Stomach smooth muscle (tissue), 2 donors: ENCODE measurements around the gene IFITM10.

Source experiments
- H3K27ac ChIP-seq: one replicate; pipeline ENCODE4 v1.7.0; 2013; ENCODE audit warnings: mild to moderate bottlenecking, low read length, inconsistent platforms
- H3K27me3 ChIP-seq, 2 donors: one replicate each; pipeline ENCODE4 v1.7.0; 2013; ENCODE audit warnings: low read length in 2 of 2; ENCODE audit not compliant: insufficient read depth in 2 of 2, control insufficient read depth in 1 of 2
- H3K36me3 ChIP-seq, 2 donors: one replicate each; pipeline ENCODE4 v1.7.0; 2013; ENCODE audit warnings: low read length in 2 of 2; ENCODE audit not compliant: control insufficient read depth in 2 of 2, insufficient read depth in 2 of 2
- H3K4me1 ChIP-seq: one replicate; pipeline ENCODE4 v1.7.0; 2013; ENCODE audit warnings: low read length; ENCODE audit not compliant: control insufficient read depth, insufficient read depth
- H3K4me3 ChIP-seq, 2 donors: one replicate each; pipeline ENCODE4 v1.7.0; 2013; ENCODE audit warnings: low read length in 2 of 2
- H3K9ac ChIP-seq, 2 donors: one replicate each; pipeline ENCODE4 v1.7.0; 2013; ENCODE audit warnings: low read length in 2 of 2, mild to moderate bottlenecking in 1 of 2
- H3K9me3 ChIP-seq, 2 donors: one replicate each; pipeline ENCODE4 v1.7.0; 2013; ENCODE audit warnings: low read length in 2 of 2; ENCODE audit not compliant: control insufficient read depth in 2 of 2
- donor health status: healthy.
- donor health status: Pancreatic carcinoma.

The IFITM10 gene

DNA sequence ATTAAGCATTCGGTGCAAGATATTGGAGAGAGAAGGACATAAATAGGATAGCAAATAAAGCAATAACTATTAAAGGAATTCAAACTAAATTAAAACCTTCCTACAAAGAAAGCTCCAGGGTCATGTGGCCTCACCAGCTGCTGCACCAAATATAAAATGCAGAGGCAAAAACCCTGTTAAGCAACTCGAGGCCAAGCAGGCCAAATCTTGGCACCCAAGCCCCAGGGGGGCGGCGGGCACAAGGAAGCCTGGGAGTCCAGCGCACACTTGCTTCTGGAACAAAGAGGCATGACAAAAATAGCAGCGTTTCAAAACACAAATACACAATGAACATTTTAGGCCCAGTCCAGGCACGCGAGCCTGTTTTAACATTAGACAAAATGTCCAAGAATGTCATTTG lies 32.6 kb downstream of the IFITM10 start:
- Histone ChIP-seq H3K27me3 (peaks cover 2 to 8% of the 10 kb centered on the region in 2 donors), H3K4me1 (no peaks in the 10 kb centered on the region), H3K27ac (no peak overlapping the region), H3K9ac (no peak overlapping the region), H3K36me3 (no peaks in the 10 kb centered on the region), H3K4me3 (no peak overlapping the region), H3K9me3 (no peaks in the 10 kb centered on the region)

GRCh38 chr11:1714908-1715885 lies 35.2 kb downstream of the IFITM10 start:
- H3K9me3 ChIP-seq, result no peaks in the 10 kb centered on the region
- no peaks in the 10 kb centered on the region for H3K4me1 ChIP-seq
- H3K4me3 ChIP-seq, result no peak overlapping the region
- H3K9ac ChIP-seq, result no peak overlapping the region
- H3K36me3 ChIP-seq, result no peaks in the 10 kb centered on the region
- peaks cover 2 to 8% of the 10 kb centered on the region in 2 donors for H3K27me3 ChIP-seq
- H3K27ac ChIP-seq, result no peak overlapping the region

DNA sequence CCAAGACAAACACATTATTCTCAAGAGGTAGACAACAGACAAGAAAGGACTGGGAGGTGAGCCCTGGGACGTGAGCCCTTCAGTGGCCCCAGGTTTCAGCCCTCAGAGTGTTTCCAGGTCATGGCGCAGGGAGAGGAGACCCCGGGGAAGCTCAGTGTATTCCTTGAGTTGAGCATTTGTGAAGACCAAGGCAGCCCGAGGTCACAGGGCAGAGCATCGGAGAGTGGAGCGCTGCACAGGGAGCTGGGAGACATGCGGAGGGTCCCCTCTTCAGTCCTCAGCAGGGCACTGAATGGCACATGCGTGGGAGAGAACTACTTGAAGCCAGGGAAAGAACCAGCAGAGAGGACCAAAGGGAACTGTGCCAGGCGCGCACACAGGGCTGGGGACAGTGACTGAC lies 41.7 kb downstream of the IFITM10 start:
- Histone ChIP-seq H3K9me3 (no peaks in the 10 kb centered on the region), H3K27me3 (peaks cover 0 to 6% of the 10 kb centered on the region in 2 donors), H3K27ac (no peak overlapping the region), H3K9ac (no peak overlapping the region), H3K4me3 (no peak overlapping the region), H3K36me3 (no peaks in the 10 kb centered on the region), H3K4me1 (no peaks in the 10 kb centered on the region)

DNA sequence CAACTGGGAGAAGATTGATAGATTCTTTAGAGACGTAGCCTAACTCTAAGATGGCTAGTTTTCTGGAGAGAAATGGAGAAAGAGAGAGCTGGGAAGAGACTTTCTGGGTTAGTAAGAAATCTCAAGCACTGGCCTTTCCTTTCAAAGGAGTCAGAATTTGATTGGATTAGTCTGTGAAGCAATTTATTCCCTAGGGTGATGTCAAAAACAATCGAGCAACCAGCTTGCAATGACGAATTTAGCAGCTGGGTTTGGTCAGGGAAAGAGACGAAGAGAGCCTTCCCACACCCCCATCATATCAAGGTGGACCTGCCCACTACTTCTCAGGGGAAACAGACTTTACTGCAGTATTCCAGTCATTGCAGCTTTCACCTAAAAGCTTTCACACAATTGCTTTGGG lies 42.6 kb downstream of the IFITM10 start:
- no peaks in the 10 kb centered on the region for H3K9me3 ChIP-seq
- no peak overlapping the region for H3K9ac ChIP-seq
- no peaks in the 10 kb centered on the region for H3K36me3 ChIP-seq
- H3K27ac ChIP-seq, result no peak overlapping the region
- H3K4me3 ChIP-seq, result no peak overlapping the region
- H3K4me1 ChIP-seq, result no peaks in the 10 kb centered on the region
- H3K27me3 ChIP-seq, result peaks cover 0 to 6% of the 10 kb centered on the region in 2 donors

GRCh38 chr11:1706634-1707400 lies 43.6 kb downstream of the IFITM10 start:
- Histone ChIP-seq H3K9ac (no peak overlapping the region), H3K36me3 (no peaks in the 10 kb centered on the region), H3K4me3 (no peak overlapping the region), H3K27ac (no peak overlapping the region), H3K9me3 (no peaks in the 10 kb centered on the region), H3K4me1 (no peaks in the 10 kb centered on the region), H3K27me3 (peaks cover 0 to 6% of the 10 kb centered on the region in 2 donors)

GRCh38 chr11:1705126-1706052 lies 45.0 kb downstream of the IFITM10 start:
- H3K27ac ChIP-seq, result no peak overlapping the region
- H3K9ac ChIP-seq, result no peak overlapping the region
- no peaks in the 10 kb centered on the region for H3K36me3 ChIP-seq
- H3K4me3 ChIP-seq, result no peak overlapping the region
- H3K27me3 ChIP-seq, result peaks cover under 1 to 9% of the 10 kb centered on the region in 2 donors
- no peaks in the 10 kb centered on the region for H3K9me3 ChIP-seq
- no peaks in the 10 kb centered on the region for H3K4me1 ChIP-seq

GRCh38 chr11:1703146-1703545 lies 47.2 kb downstream of the IFITM10 start:
- no peak overlapping the region for H3K27ac ChIP-seq
- H3K4me3 ChIP-seq, result no peak overlapping the region
- H3K4me1 ChIP-seq, result no peaks in the 10 kb centered on the region
- no peaks in the 10 kb centered on the region for H3K9me3 ChIP-seq
- no peak overlapping the region for H3K9ac ChIP-seq
- no peaks in the 10 kb centered on the region for H3K36me3 ChIP-seq
- H3K27me3 ChIP-seq, result peaks cover 9 to 12% of the 10 kb centered on the region in 2 donors

DNA sequence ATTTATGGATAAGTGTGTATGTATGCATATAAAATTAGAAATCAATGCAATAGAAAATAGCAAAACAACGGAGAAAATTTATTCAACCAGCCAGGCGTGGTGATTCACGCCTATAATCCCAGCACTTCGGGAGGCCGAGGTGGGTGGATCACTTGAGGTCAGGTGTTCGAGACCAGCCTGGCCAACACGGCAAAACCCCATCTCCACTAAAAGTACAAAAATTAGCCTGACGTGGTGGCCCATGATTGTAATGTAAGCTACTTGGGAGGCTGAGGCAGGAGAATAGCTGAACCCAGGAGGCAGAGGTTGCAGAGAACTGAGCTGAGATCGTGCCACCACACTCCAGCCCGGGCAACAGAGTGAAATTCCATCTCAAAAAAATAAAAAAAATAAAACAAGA lies 47.9 kb downstream of the IFITM10 start:
- Histone ChIP-seq H3K9me3 (no peaks in the 10 kb centered on the region), H3K9ac (no peak overlapping the region), H3K27ac (no peak overlapping the region), H3K36me3 (no peaks in the 10 kb centered on the region), H3K4me3 (no peak overlapping the region), H3K27me3 (peaks cover 9 to 12% of the 10 kb centered on the region in 2 donors), H3K4me1 (no peaks in the 10 kb centered on the region)

DNA sequence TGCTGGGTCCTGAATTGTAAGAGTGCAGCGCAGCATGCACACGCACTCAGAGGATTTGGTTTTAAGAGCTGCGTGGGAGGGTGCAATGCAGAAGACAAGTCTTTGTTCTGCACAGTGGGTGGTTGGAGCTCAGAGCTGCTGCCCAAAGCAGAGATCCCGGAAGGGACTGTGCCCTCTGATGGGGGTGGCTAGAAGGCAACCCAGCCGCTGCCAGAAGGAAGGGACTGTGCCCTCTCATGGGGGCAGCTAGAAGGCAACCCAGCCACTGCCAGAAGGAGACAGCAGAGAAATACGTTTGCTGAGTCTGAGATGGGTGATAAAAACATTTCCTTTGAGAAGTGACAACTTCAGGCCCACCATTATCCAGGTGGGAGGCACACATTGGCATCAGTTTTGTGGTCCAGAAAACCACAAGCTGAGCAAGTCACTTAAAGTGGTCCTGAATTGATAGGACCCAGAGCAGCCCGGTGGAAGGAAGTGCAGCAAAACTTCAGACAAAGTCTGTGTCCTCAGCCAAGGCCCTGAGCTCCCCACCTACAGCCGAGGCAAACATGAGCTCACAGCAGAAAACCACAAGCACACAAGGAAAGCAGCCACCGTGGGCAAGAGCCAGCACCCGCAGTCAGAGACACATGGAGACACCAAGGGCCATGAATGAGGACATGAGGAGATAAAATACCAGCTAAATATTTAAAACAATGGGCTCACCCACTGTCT lies 49.1 kb downstream of the IFITM10 start:
- Histone ChIP-seq H3K9ac (no peak overlapping the region), H3K4me3 (no peak overlapping the region), H3K27ac (no peak overlapping the region), H3K36me3 (no peaks in the 10 kb centered on the region), H3K4me1 (no peaks in the 10 kb centered on the region), H3K9me3 (no peaks in the 10 kb centered on the region), H3K27me3 (peaks cover 9% of the 10 kb centered on the region in 2 donors)

GRCh38 chr11:1699771-1700170 lies 50.6 kb downstream of the IFITM10 start:
- H3K36me3 ChIP-seq, result no peaks in the 10 kb centered on the region
- H3K4me3 ChIP-seq, result no peak overlapping the region
- no peaks in the 10 kb centered on the region for H3K4me1 ChIP-seq
- no peak overlapping the region for H3K9ac ChIP-seq
- peaks cover 9 to 11% of the 10 kb centered on the region in 2 donors for H3K27me3 ChIP-seq
- H3K9me3 ChIP-seq, result no peaks in the 10 kb centered on the region
- H3K27ac ChIP-seq, result no peak overlapping the region
